ENCODE results near the gene CCNE1. TPM values are rescaled to one million over a fixed set of nuclear protein-coding genes. Genes with fewer than 3 reads are reported as not detected.

Gene CCNE1
- total and polyA plus RNA-seq, 10 of the 15 experiments (the other 5 are each of a cell fraction or from before 2014, with no cell fraction given) = 6.3 to 44.2 (median 35.8) TPM

DNA sequence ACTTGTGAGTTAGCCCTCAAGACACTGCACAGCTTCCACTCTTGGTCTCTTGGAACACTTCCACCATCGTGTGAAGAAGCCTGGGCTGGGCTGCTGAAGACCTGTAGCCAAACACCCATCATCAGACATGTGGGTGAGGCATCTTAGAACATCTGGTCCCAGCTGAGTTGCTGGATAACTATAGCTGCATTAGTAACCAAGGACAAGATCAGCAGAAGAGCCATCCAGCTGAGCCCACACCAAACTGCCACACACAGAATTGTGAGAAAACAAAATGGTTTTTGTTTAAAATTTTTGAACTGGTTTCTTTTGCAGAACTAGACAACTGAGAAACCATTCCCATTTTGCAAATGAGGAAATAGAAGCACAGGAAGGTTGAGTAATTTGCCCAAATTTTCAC, 56.2 kb downstream of the CCNE1 start:
- Histone ChIP-seq H3K4me2 (ENCODE audit: control insufficient read depth, insufficient read depth) (no peak overlapping the region), H3K9ac (ENCODE audit: control insufficient read depth, insufficient read depth, low read length) (no peak overlapping the region), H3K4me3 (no peak overlapping the region), H3K79me2 (ENCODE audit: control insufficient read depth, insufficient read depth, low read length) (no peaks in the 10 kb centered on the region), H2AFZ (ENCODE audit: control insufficient read depth, low read depth, low read length) (no peak overlapping the region), H3K4me1 (ENCODE audit: control insufficient read depth, insufficient read depth, low read length) (no peaks in the 10 kb centered on the region), H3K9me3 (replicated peaks; ENCODE audit: control insufficient read depth, insufficient read depth, low read length) (peaks cover 3% of the 10 kb centered on the region; the same call in 2 of the 3 replicates), H3K27me3 (replicated peaks in 1 of 2; ENCODE audit: control insufficient read depth in 2 of 2, insufficient read depth in 2 of 2, low read length in 1 of 2) (no peaks in the 10 kb centered on the region; a peak in 1 of 4 replicates), H3K27ac (ENCODE audit: control insufficient read depth, insufficient read depth) (no peak overlapping the region), H3K36me3 (ENCODE audit: control insufficient read depth in 2 of 2, insufficient read depth in 2 of 2, low read length in 1 of 2) (no peaks in the 10 kb centered on the region), H4K20me1 (ENCODE audit: control insufficient read depth, insufficient read depth) (no peaks in the 10 kb centered on the region)
- ATAC-seq = no peak
- 82% methylated on average over 1 of the region's 1 CpG for WGBS (ENCODE audit: insufficient coverage, insufficient replicate concordance, low lambda C conversion rate, missing lambda C conversion rate)
- in situ Hi-C loops (cut with MboI) = no loop called here
- BruUV-seq (replicated peaks) = no TSS peak
- SMC1A ChIA-PET (ENCODE audit: uncharacterized antibody, unreplicated experiment) = interaction anchor here (0.8 kb wide), 1 partner anchor 200 kb away, joined by 3 read pairs; no protein-coding TSS in a partner anchor
- no peak for DNase-seq (ENCODE audit: low read depth, low spot score)
- intact Hi-C loops (cut with micrococcal nuclease; ENCODE audit: unreplicated experiment) = no loop called here
- RAD21 ChIA-PET (ENCODE audit: unreplicated experiment) = interaction anchor here (0.9 to 1.2 kb wide), 2 partner anchors 99 to 137 kb away, joined by 3 read pairs; no protein-coding TSS in a partner anchor
- TF ChIP-seq RBBP5 (conservative IDR thresholded peaks at IDR 0.05) (no peak), FOXM1 (IDR thresholded peaks at IDR 0.05; ENCODE audit: low read depth, low read length) (no peak), WRNIP1 (IDR thresholded peaks at IDR 0.05; ENCODE audit: borderline replicate concordance, low read depth, low read length) (no peak), RCOR1 (conservative IDR thresholded peaks at IDR 0.05; ENCODE audit: low read depth, low read length) (no peak), POLR2AphosphoS5 (IDR thresholded peaks at IDR 0.05; ENCODE audit: low read length) (no peak), SRF (IDR thresholded peaks at IDR 0.05; ENCODE audit: low read depth in 2 of 2, low read length in 2 of 2) (no peak), EED (IDR thresholded peaks at IDR 0.05; ENCODE audit: low read depth) (no peak)
- TF ChIP-seq, protein P1, sequence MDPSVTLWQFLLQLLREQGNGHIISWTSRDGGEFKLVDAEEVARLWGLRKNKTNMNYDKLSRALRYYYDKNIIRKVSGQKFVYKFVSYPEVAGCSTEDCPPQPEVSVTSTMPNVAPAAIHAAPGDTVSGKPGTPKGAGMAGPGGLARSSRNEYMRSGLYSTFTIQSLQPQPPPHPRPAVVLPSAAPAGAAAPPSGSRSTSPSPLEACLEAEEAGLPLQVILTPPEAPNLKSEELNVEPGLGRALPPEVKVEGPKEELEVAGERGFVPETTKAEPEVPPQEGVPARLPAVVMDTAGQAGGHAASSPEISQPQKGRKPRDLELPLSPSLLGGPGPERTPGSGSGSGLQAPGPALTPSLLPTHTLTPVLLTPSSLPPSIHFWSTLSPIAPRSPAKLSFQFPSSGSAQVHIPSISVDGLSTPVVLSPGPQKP (IDR thresholded peaks at IDR 0.05; ENCODE audit: low read depth, low read length) = no peak
- POLR2A ChIA-PET = no interaction called here
- CTCF ChIA-PET = interaction anchor here (1.3 to 1.7 kb wide), 4 partner anchors 10 to 108 kb away, joined by 3 to 8 read pairs (median 6); no protein-coding TSS in a partner anchor
- FAIRE-seq = no peak
